GM12874 (cell line): ENCODE data around the gene RGS10.

Experiments
- CTCF ChIP-seq: IDR thresholded peaks from 2 replicates; pipeline ENCODE4 v1.5.1; 2011; ENCODE audit warnings: low read depth, mild to moderate bottlenecking, control low read depth, low read length, moderate library complexity; ENCODE audit not compliant: insufficient read depth

RGS10 gene

DNA sequence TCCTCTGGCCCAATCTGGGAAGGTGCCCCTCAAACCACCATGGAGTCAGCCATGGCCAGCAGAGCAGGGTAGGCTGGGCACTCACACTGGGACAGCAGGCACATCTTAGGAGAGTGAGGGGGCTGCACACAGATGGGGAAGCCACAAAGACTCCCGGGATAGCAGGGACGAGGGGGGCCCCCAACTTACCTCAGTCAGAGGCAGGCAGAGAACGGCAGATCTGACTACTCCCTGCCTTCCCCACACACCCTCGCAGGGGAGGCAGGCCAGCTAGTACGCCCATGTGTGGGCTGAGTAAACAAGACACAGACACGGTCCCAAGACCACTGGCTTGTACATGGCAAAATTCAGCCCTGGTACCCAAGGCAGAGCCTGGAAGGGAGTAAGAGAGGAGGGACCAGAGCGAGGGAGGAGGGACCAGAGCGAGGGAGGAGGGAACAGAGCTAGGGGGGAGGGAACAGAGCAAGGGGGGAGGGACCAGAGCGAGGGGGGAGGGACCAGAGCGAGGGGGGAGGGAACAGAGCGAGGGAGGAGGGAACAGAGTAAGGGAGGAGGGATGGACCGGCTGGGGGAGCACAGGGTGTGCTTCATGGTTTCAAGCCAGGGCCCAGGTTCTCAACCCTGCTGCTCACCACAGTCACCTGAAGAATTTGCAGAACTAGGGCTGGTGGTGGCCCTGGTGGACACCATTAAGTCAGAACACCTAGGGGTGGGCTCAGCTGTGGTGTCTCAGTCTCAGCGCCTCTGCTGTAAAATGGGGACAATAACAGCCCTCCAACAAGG lies 73.8 kb downstream of the RGS10 start:
- no peak for TF ChIP-seq CTCF

- TF ChIP-seq CTCF: no peak
Measured at GRCh38 chr10:119466655-119467054, 75.9 kb downstream of the RGS10 start.

- no peak for TF ChIP-seq CTCF
Measured at GRCh38 chr10:119466076-119466475, 76.4 kb downstream of the RGS10 start.

- no peak for TF ChIP-seq CTCF
Measured at GRCh38 chr10:119465085-119465484, 77.4 kb downstream of the RGS10 start.

- TF ChIP-seq CTCF: no peak
Measured at GRCh38 chr10:119462773-119463172, 79.7 kb downstream of the RGS10 start.

DNA sequence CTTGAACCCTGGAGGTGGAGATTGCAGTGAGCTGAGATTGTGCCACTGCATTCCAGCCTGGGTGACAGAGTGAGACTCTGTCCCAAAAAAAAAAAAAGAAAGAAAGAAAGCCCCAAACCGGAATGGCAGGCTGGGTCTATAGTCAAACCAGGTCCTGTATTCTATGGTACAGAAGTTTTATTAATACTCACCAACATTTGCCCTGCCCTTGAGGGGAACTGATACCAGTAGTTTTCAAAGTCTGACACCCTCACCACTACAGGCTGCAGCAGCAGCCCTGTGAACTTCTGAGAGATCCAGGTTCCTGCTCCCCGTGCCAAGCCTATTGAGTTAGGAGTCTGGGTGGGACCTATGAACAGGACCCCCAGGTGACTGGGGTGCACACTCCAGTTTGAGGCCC lies 80.6 kb downstream of the RGS10 start:
- no peak for TF ChIP-seq CTCF

- no peak for TF ChIP-seq CTCF
Measured at GRCh38 chr10:119461380-119461779, 81.1 kb downstream of the RGS10 start.
